IPS-20b (cell line): ENCODE data around the gene LYSMD2.

Source experiments
- H3K27ac ChIP-seq: one replicate; pipeline ENCODE4 v1.5.1; 2013; ENCODE audit warnings: low read length
- H3K27me3 ChIP-seq: 2 replicates; pipeline ENCODE4 v1.6.1; 2013; ENCODE audit warnings: mild to moderate bottlenecking, low read length, inconsistent platforms; ENCODE audit not compliant: insufficient read depth
- H3K36me3 ChIP-seq: 2 replicates; pipeline ENCODE4 v1.6.1; 2013; ENCODE audit warnings: low read depth, mild to moderate bottlenecking, inconsistent platforms, low read length, moderate library complexity; ENCODE audit not compliant: insufficient read depth
- H3K4me1 ChIP-seq: 2 replicates; pipeline ENCODE4 v1.6.1; 2013; ENCODE audit warnings: mild to moderate bottlenecking, control low read depth, inconsistent platforms, low read length, moderate library complexity; ENCODE audit not compliant: insufficient read depth
- H3K4me3 ChIP-seq: 2 replicates; pipeline ENCODE4 v1.5.1; 2013; ENCODE audit warnings: mild to moderate bottlenecking, low read length, inconsistent platforms
- H3K9ac ChIP-seq: 2 replicates; pipeline ENCODE4 v1.6.1; 2013; ENCODE audit warnings: low read depth, mild to moderate bottlenecking, inconsistent platforms, low read length, moderate library complexity
- H3K9me3 ChIP-seq: 2 replicates; pipeline ENCODE4 v1.6.1; 2013; ENCODE audit warnings: mild to moderate bottlenecking, low read depth, low read length, inconsistent platforms; ENCODE audit not compliant: insufficient read depth

Gene LYSMD2

GRCh38 chr15:51714162-51714561 is 23.3 kb downstream of the LYSMD2 start:
- Histone ChIP-seq H3K4me1 (no peaks in the 10 kb centered on the region), H3K4me3 (no peak overlapping the region), H3K27ac (no peak overlapping the region), H3K9ac (no peak overlapping the region), H3K9me3 (no peaks in the 10 kb centered on the region), H3K27me3 (no peaks in the 10 kb centered on the region), H3K36me3 (peaks cover 32% of the 10 kb centered on the region)

GRCh38 chr15:51709031-51709430 is 28.4 kb downstream of the LYSMD2 start:
- H3K4me3 ChIP-seq, result no peak overlapping the region
- H3K9me3 ChIP-seq, result no peaks in the 10 kb centered on the region
- H3K9ac ChIP-seq, result no peak overlapping the region
- H3K4me1 ChIP-seq, result no peaks in the 10 kb centered on the region
- no peak overlapping the region for H3K27ac ChIP-seq
- peaks cover 25% of the 10 kb centered on the region; the same call in 1 of the 2 replicates for H3K36me3 ChIP-seq
- H3K27me3 ChIP-seq, result no peaks in the 10 kb centered on the region

GRCh38 chr15:51708013-51708412 is 29.4 kb downstream of the LYSMD2 start:
- Histone ChIP-seq H3K36me3 (peaks cover 18% of the 10 kb centered on the region; the same call in 1 of the 2 replicates), H3K9ac (no peak overlapping the region), H3K9me3 (no peaks in the 10 kb centered on the region), H3K4me1 (no peaks in the 10 kb centered on the region), H3K27me3 (no peaks in the 10 kb centered on the region), H3K4me3 (no peak overlapping the region), H3K27ac (no peak overlapping the region)

GRCh38 chr15:51706926-51707608 is 30.4 kb downstream of the LYSMD2 start:
- H3K4me1 ChIP-seq, result no peaks in the 10 kb centered on the region
- H3K4me3 ChIP-seq, result no peak overlapping the region
- no peaks in the 10 kb centered on the region for H3K27me3 ChIP-seq
- no peak overlapping the region for H3K9ac ChIP-seq
- no peak overlapping the region for H3K27ac ChIP-seq
- no peaks in the 10 kb centered on the region for H3K9me3 ChIP-seq
- H3K36me3 ChIP-seq, result peaks cover 15% of the 10 kb centered on the region; the same call in 1 of the 2 replicates

- no peaks in the 10 kb centered on the region for H3K4me1 ChIP-seq
- H3K36me3 ChIP-seq, result peaks cover 18% of the 10 kb centered on the region; the same call in 1 of the 2 replicates
- H3K27me3 ChIP-seq, result no peaks in the 10 kb centered on the region
- no peak overlapping the region for H3K27ac ChIP-seq
- H3K9ac ChIP-seq, result no peak overlapping the region
- H3K4me3 ChIP-seq, result no peak overlapping the region
- H3K9me3 ChIP-seq, result no peaks in the 10 kb centered on the region
These were observed 31.2 kb downstream of the LYSMD2 start for GRCh38 chr15:51706291-51706690.

- Histone ChIP-seq H3K27ac (no peak overlapping the region), H3K36me3 (peaks cover 39% of the 10 kb centered on the region), H3K4me3 (no peak overlapping the region), H3K27me3 (no peaks in the 10 kb centered on the region), H3K4me1 (no peaks in the 10 kb centered on the region), H3K9me3 (no peaks in the 10 kb centered on the region), H3K9ac (no peak overlapping the region)
These were observed 34.7 kb downstream of the LYSMD2 start for GRCh38 chr15:51702710-51703109.

GRCh38 chr15:51699373-51699772 is 38.1 kb downstream of the LYSMD2 start:
- H3K9ac ChIP-seq, result no peak overlapping the region
- H3K27ac ChIP-seq, result no peak overlapping the region
- no peak overlapping the region for H3K4me3 ChIP-seq
- no peaks in the 10 kb centered on the region for H3K4me1 ChIP-seq
- no peaks in the 10 kb centered on the region for H3K9me3 ChIP-seq
- H3K27me3 ChIP-seq, result no peaks in the 10 kb centered on the region
- peaks cover 44% of the 10 kb centered on the region for H3K36me3 ChIP-seq

GRCh38 chr15:51697163-51697562 is 40.3 kb downstream of the LYSMD2 start:
- no peak overlapping the region for H3K4me3 ChIP-seq
- H3K36me3 ChIP-seq, result peaks cover 58% of the 10 kb centered on the region
- H3K9me3 ChIP-seq, result no peaks in the 10 kb centered on the region
- no peak overlapping the region for H3K27ac ChIP-seq
- no peaks in the 10 kb centered on the region for H3K4me1 ChIP-seq
- no peaks in the 10 kb centered on the region for H3K27me3 ChIP-seq
- no peak overlapping the region for H3K9ac ChIP-seq

GRCh38 chr15:51696566-51696965 is 40.9 kb downstream of the LYSMD2 start:
- no peaks in the 10 kb centered on the region for H3K27me3 ChIP-seq
- no peak overlapping the region for H3K9ac ChIP-seq
- no peaks in the 10 kb centered on the region for H3K9me3 ChIP-seq
- H3K27ac ChIP-seq, result no peak overlapping the region
- no peak overlapping the region for H3K4me3 ChIP-seq
- H3K36me3 ChIP-seq, result peaks cover 64% of the 10 kb centered on the region
- no peaks in the 10 kb centered on the region for H3K4me1 ChIP-seq

- H3K27me3 ChIP-seq, result no peaks in the 10 kb centered on the region
- peaks cover 76% of the 10 kb centered on the region; the same call in 1 of the 2 replicates for H3K36me3 ChIP-seq
- H3K9me3 ChIP-seq, result no peaks in the 10 kb centered on the region
- H3K27ac ChIP-seq, result no peak overlapping the region
- no peak overlapping the region for H3K9ac ChIP-seq
- H3K4me1 ChIP-seq, result no peaks in the 10 kb centered on the region
- no peak overlapping the region for H3K4me3 ChIP-seq
These were observed 45.3 kb downstream of the LYSMD2 start for GRCh38 chr15:51692154-51692553.

- no peaks in the 10 kb centered on the region for H3K9me3 ChIP-seq
- H3K27me3 ChIP-seq, result no peaks in the 10 kb centered on the region
- no peak overlapping the region for H3K27ac ChIP-seq
- no peak overlapping the region for H3K4me3 ChIP-seq
- no peak overlapping the region for H3K9ac ChIP-seq
- H3K36me3 ChIP-seq, result peaks cover 64% of the 10 kb centered on the region; the same call in 1 of the 2 replicates
- no peaks in the 10 kb centered on the region for H3K4me1 ChIP-seq
These were observed 48.6 kb downstream of the LYSMD2 start for GRCh38 chr15:51688863-51689262.

GRCh38 chr15:51687565-51687964 is 49.9 kb downstream of the LYSMD2 start:
- no peak overlapping the region for H3K4me3 ChIP-seq
- H3K4me1 ChIP-seq, result no peaks in the 10 kb centered on the region
- H3K36me3 ChIP-seq, result peaks cover 54% of the 10 kb centered on the region; the same call in 1 of the 2 replicates
- H3K9ac ChIP-seq, result no peak overlapping the region
- H3K9me3 ChIP-seq, result no peaks in the 10 kb centered on the region
- H3K27me3 ChIP-seq, result no peaks in the 10 kb centered on the region
- no peak overlapping the region for H3K27ac ChIP-seq
